ENCODE results near the gene EGFL6.

EGFL6 gene

DNA sequence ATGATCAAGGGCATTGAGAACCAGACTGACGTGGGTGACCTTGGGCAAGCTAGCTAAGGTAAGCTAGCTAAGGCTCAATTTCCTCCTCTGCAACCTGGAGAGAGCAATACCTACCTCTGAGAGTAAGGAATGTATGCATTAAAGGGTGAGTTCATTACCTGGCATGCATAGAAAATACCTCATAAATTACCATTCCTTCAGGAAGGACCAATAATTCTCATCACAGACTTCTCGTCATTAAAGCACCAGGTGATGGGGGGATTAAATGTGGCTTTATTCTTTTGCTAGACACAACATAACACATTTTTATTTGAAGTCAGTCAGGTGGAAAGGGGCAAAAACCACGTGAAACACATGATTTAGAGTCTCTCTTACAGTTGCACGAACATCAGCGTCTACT is 21.5 kb downstream of the EGFL6 start:
- TF ChIP-seq RAD21 (IDR thresholded peaks at IDR 0.05; ENCODE audit: low read depth) (no peak), ZBTB7A (IDR thresholded peaks at IDR 0.05; ENCODE audit: low read depth) (no peak), REST (IDR thresholded peaks at IDR 0.05; ENCODE audit: low read depth) (no peak), FOXM1 (IDR thresholded peaks at IDR 0.05; ENCODE audit: borderline replicate concordance, low read depth) (peak; percentile 70; the same call in 1 of the 2 replicates), TEAD4 (IDR thresholded peaks at IDR 0.05) (peak; percentile 74), EGR1 (IDR thresholded peaks at IDR 0.05) (no peak), TAF1 (IDR thresholded peaks at IDR 0.05; ENCODE audit: low read depth) (no peak), TCF12 (IDR thresholded peaks at IDR 0.05; ENCODE audit: low read depth) (peak; percentile 75), NFIC (IDR thresholded peaks at IDR 0.05) (peak; percentile 36; the same call in 1 of the 2 replicates), CREB1 (IDR thresholded peaks at IDR 0.05; ENCODE audit: low read depth) (no peak), YY1 (IDR thresholded peaks at IDR 0.05; ENCODE audit: low read depth) (no peak), EP300 (IDR thresholded peaks at IDR 0.05; ENCODE audit: borderline replicate concordance) (peak; percentile 84), CEBPB (IDR thresholded peaks at IDR 0.05) (no peak), MAX (IDR thresholded peaks at IDR 0.05) (no peak)
- TF ChIP-seq, protein P1, sequence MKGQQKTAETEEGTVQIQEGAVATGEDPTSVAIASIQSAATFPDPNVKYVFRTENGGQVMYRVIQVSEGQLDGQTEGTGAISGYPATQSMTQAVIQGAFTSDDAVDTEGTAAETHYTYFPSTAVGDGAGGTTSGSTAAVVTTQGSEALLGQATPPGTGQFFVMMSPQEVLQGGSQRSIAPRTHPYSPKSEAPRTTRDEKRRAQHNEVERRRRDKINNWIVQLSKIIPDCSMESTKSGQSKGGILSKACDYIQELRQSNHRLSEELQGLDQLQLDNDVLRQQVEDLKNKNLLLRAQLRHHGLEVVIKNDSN (IDR thresholded peaks at IDR 0.05), result no peak

- TF ChIP-seq CEBPB (IDR thresholded peaks at IDR 0.05) (no peak), RAD21 (IDR thresholded peaks at IDR 0.05; ENCODE audit: low read depth) (no peak), MAX (IDR thresholded peaks at IDR 0.05) (no peak), REST (IDR thresholded peaks at IDR 0.05; ENCODE audit: low read depth) (no peak), NFIC (IDR thresholded peaks at IDR 0.05) (no peak), YY1 (IDR thresholded peaks at IDR 0.05; ENCODE audit: low read depth) (no peak), EGR1 (IDR thresholded peaks at IDR 0.05) (no peak), TCF12 (IDR thresholded peaks at IDR 0.05; ENCODE audit: low read depth) (no peak), FOXM1 (IDR thresholded peaks at IDR 0.05; ENCODE audit: borderline replicate concordance, low read depth) (no peak), TAF1 (IDR thresholded peaks at IDR 0.05; ENCODE audit: low read depth) (no peak), CREB1 (IDR thresholded peaks at IDR 0.05; ENCODE audit: low read depth) (no peak), TEAD4 (IDR thresholded peaks at IDR 0.05) (no peak)
- TF ChIP-seq, protein P1 (IDR thresholded peaks at IDR 0.05), result no peak
Measured at GRCh38 chrX:13597874-13598273, 28.5 kb downstream of the EGFL6 start.

GRCh38 chrX:13598877-13599276 is 29.5 kb downstream of the EGFL6 start:
- TF ChIP-seq YY1 (IDR thresholded peaks at IDR 0.05; ENCODE audit: low read depth) (no peak), RAD21 (IDR thresholded peaks at IDR 0.05; ENCODE audit: low read depth) (no peak), EGR1 (IDR thresholded peaks at IDR 0.05) (no peak), FOXM1 (IDR thresholded peaks at IDR 0.05; ENCODE audit: borderline replicate concordance, low read depth) (no peak), MAX (IDR thresholded peaks at IDR 0.05) (no peak), TAF1 (IDR thresholded peaks at IDR 0.05; ENCODE audit: low read depth) (no peak), TCF12 (IDR thresholded peaks at IDR 0.05; ENCODE audit: low read depth) (no peak), EP300 (IDR thresholded peaks at IDR 0.05; ENCODE audit: borderline replicate concordance) (no peak), TEAD4 (IDR thresholded peaks at IDR 0.05) (no peak), NFIC (IDR thresholded peaks at IDR 0.05) (no peak), CREB1 (IDR thresholded peaks at IDR 0.05; ENCODE audit: low read depth) (no peak), ZBTB7A (IDR thresholded peaks at IDR 0.05; ENCODE audit: low read depth) (no peak), CEBPB (IDR thresholded peaks at IDR 0.05) (no peak), REST (IDR thresholded peaks at IDR 0.05; ENCODE audit: low read depth) (no peak)
- TF ChIP-seq, protein P1 (IDR thresholded peaks at IDR 0.05), result no peak

Data from Ishikawa (cell line).